GM19468 (cell line): ENCODE results near the gene ADAMTS9.

Source experiments
- ATAC-seq: cut with Tn5 transposase; IDR thresholded peaks from one replicate; pipeline ENCODE4 v1.9.1; 2021; ENCODE audit warnings: mild to moderate bottlenecking, moderate library complexity, moderate number of reproducible peaks; ENCODE audit not compliant: unreplicated experiment; ENCODE audit errors: extremely low read depth

ADAMTS9 gene

DNA sequence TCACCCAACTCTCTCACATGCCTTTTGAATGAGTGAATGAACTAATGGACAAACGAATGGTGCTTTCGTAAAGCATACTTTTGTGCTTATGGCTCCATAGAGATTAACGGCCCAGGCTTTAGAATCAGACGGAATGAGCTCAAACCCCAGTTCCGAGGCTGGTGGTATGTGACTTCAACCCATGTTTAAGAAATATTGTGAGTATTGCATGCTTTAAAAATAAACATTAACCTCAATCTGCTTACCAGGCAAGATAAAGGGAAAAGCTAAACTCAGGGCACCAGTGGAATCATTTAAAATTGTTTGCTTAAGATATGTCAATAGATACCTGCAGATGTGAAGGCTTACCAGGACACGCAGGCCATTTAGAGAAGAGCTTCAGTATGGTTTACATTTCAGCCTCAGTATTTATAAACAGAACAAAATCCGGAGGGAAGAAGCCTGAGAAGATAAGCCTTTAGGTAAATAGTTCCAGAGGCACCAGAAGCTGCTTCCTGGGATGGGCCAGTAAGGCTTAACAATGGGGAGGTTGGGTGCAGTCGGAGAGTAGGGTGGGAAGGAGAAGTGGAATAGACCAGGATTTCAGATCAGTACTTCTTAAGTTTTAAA lies 186.4 kb downstream of the ADAMTS9 start:
- no peak for ATAC-seq

DNA sequence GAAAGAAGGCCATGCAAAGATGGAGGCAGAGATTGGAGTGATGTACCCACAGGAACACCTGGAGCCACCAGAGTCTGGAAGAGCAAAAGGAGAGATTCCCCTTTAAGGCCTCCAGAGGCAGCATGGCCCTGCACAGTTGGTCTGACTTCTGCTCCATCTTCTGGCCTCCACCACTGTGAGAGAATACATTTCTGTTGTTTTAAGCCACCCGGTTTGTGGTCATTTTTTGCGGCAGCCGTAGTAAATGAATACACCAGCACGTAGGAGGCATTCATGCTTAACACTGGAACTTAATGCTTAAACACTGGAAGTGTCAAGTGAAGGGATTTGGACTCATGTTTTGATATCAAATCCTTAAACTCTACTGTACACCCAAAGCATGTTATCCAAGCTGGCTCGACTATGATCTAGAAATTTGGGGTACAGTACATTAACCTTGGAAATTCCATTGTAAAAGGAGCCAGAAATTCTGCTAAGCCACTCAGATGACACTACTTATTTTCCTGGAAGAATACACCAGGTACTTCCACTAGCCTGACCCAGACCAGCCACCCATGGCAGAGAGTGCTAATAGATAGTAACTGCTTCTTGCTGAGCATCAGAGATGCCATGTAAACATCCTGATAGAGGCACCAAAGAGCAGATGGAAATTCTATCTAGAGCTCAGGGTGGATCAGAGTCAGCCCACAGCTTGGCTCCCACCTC lies 190.9 kb downstream of the ADAMTS9 start:
- no peak for ATAC-seq

DNA sequence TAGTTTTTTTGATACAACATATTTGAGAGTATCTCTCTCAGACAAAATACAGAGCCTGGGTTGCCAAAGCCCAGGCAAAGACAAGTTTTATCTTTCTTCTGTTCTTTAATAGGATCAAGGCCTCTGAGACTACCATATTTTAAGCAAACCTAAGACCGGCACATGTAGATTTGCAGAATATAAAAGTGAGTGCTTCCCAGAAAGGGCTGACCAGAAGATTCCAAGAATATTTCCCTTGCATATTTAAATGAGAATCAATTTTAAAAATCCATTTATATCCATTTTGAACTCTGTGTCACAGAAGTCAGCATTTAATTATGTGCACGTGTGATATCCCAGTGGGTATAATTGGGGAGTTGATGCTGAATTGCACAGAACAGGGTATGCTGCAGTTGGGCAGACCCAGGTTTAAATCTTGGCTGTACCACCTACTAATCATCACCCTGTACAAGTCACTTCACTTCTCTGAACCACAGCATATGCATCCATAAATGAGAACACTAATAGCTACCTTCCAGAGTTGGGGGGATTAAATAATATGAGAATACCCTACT lies 191.9 kb downstream of the ADAMTS9 start:
- ATAC-seq: no peak

DNA sequence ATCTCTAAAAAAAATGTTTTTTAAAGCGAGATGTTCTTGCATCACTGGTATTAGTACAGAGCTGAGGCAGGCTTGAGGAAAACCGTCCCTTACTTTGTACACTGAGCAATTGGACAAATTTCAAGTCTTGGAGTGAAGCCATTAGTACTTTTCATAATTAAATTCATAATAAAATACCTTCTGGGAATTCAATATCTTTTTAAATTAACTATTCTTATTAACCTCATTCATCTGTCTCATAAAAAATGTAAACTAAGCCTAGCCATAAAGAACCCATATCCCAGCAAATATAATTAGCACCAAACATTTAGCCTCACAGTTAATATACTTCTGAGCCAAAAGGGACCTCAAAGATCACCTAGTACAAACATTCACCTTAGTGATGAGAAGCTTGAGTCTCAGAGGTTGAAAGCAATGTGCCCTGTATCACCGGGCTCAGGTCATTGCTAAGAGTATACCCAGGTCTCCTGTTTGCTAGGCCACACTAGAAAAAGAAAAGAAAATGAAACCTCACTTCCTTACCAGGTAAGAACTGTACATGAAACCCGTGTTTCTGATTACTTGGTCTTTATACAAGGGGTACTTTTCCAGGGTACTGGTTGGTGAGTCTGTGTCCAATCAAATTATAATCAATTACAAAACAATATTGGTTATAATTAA lies 192.5 kb downstream of the ADAMTS9 start:
- no peak for ATAC-seq

DNA sequence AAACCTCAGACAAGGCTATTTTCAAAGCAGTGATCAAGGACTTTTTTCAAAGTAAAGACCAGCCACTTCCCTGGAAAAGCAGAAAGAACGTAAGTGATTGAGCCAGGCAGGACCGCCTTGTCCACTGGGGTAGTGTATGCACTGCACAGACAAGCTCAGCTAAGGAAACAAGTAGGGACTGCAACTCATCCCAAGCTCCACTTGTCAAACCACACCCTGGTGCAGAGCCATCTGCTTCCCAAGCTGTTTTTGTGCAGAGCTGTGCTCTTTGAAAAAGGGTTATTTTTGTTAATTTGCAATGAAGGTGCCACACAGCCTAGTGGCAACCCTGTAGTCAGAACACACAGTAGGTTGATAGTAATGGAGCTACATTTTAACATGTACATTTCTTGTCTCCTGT lies 193.3 kb downstream of the ADAMTS9 start:
- ATAC-seq: no peak

DNA sequence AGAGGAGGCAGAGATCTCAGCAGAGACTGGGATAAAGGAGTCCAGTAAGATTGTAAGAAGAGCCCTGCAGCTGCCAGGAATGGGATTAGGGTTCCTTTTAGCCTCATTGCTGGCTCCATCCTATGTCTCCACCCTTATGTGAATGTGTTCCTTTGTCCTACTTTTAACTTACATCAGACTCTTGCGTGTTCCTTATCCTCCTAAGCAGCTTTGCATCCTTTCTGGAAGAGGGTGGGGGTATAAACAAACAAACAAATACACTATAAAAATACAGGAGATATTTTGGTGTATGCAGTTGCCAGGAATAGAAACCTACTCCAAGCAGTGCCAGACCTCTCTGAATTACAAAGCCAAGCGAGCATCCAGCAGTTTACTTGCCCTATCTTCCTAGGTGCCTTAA lies 194.7 kb downstream of the ADAMTS9 start:
- ATAC-seq: no peak

DNA sequence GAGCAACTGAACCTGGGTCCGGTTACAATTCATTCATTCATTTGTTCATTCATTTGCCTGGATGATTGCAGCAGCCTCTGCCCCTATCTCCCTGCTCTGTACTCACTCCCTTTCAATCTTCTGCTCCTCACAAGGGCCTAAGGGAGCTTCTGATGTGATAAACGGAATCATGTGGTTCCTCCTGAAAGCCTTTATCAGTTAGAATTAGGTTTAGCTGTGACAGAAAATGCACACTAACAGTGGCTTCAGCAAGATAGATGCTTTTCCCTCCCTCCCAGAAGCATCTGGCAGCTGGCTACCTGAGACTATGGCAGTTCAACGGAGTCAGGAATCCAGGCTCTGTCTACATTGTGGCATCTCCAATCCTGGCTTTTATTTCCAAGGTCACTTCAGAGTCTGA lies 196.0 kb downstream of the ADAMTS9 start:
- ATAC-seq: no peak

DNA sequence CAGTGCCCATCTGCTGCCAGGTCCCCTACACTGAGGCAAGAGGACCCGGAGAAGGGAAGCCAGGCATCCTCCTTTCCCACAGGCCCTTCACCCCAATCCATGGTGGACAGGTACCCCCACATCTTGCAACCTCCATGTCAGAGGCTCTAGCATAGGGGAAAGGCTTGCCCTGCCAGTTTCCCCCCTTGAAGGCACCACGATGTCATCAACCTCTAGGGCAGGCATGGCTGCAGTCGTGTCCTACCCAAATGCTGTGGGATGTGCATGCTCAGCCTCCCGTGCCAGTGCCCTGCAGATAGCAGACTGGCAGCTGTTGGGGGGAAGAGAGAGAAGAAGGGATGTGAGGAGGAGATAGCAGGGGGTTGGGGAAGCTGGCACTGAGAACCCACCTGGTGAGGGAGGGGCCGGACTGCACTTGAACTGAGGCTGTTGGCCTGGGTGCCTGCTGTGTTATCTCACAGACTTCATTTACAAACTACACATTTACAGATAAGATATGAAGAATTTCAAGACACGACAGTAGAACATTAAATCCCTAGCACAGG lies 197.5 kb downstream of the ADAMTS9 start:
- ATAC-seq: no peak

DNA sequence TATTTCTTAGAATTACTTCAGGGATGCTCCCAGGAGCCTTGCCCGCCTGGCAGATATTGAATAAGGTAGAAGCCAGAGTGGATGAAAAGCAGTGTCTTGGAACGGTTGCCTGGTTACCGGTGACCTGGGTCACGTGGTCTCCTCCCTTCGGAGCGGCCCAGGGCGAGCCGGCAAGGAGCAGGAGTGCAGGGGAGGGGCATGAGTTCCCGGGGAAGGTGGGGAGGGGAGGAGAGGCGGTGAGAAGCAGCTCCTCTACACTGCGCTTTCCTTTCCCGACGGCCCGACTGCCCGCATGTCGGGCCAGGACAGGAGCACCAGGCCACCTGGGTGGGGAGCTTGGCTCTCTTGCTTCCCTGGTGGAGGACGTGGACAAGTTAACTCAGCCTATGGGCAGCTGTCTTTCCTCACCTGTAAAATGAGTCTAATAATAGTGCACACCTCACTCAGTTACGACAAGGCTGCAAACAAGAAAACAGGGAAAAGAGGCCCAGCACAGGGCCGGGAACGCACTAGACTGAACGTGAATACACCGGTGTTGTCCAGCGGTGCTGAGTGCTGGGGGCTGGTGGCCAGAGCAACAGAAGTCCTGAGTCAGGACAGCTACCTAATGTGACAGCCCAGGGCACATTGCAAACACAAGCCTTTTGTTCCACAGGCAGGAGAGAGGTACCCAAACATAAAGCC lies 198.3 kb downstream of the ADAMTS9 start:
- no peak for ATAC-seq

DNA sequence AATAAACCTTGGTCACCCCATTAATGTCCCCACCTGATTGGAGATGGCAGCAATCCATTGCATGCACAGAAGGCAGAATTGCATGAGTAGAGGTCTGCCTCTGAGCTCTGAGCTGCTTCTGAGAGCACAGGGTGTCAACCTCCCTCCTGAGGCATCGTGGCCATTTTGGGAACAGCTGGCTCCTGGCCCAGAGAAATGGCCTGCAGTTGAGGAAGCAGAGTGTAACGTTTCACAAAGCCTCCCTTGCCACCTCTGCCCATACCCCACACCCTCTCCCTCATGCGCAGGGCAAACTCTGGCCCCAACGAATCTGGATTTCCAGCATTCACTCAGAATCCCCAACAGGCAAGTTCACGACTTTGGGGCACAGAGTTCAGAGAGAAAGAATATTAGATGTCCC lies 198.9 kb downstream of the ADAMTS9 start:
- no peak for ATAC-seq

DNA sequence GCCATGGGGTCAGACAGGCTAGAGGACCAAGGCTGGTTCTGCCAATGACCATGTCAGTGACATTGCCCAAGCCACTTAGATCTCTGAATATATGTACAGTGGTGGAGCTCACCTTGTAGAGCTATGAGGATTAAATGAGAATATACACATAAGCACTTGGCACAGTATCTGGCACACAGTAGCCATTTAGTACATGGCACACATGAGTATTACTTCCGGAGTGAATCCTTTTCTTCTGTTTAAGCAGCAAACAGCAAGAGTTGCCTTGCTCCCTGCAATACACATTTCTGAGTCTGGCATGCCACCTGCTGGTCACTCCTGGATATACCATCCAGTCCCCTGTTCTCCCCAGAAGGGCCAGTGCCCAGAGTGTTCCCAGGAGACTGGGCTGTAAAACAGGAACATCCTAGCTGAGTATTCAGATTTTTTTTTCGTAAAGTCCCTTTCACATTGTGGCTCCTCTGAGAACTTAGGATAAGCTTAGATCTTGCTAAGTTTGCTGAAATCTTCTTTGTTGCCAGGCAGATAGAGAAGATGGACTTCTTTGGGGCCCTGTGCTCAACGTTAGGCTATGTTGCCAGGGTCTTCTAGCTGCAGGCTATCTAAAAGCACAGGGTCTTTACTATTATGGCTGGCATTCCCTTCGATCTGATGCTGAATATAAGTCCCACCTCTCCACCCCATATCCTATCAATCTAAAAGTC lies 203.4 kb downstream of the ADAMTS9 start:
- ATAC-seq: peak; percentile 77

DNA sequence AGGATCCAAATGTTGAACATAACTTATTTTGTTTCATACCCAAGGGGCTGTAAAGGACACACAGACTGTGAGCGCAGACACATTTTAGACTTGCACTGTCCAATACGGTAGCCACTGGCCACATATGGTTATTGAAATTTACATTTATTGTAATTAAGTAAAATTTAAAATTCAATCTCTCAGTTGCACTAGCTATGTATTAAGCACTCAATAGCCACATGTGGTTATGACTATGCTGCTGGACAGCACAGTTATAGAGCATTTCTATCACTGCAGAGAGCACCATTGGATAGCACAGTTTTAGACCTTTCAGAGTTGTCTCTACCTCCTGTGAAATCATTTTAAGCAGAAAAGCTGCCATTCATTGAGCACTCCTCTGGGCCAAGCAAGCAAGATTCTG lies 204.3 kb downstream of the ADAMTS9 start:
- no peak for ATAC-seq

DNA sequence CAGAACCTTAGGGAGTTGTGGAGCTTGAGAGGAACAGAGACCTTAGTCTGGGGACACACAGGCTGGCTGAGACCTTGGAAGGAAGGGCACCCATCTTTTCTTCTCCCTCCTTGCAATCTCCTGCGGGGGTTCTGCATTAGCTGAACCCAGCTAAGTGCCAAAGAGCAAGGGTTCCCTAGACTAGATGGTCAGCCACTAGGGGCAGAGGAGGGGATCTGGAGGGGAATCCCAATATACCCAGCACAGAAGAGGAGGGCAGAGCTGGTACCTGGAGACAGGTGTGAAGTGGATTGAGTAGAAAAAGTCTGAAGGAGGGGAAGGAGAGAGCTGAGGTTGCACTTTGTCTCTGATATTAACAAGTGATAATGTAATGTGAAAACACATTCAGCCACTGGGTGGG lies 212.8 kb downstream of the ADAMTS9 start:
- ATAC-seq: no peak

DNA sequence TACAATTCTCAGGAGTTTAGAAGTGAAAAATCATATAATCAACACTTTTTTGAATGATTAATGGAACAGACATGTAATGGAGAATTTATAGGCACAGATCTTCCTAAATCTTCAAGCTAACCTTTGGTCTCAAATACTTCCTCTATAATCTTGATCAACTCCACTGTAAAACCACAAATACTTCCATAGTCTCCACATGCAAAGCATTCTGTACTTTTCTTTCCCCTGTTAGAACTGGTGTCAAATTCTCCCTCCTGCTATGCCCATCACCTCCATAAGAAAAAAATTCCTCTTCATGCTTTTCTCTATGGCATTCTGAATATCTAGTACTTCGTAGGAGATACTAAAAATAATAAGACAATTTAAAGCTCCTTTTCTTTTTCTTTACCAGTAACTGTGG lies 214.3 kb downstream of the ADAMTS9 start:
- no peak for ATAC-seq

DNA sequence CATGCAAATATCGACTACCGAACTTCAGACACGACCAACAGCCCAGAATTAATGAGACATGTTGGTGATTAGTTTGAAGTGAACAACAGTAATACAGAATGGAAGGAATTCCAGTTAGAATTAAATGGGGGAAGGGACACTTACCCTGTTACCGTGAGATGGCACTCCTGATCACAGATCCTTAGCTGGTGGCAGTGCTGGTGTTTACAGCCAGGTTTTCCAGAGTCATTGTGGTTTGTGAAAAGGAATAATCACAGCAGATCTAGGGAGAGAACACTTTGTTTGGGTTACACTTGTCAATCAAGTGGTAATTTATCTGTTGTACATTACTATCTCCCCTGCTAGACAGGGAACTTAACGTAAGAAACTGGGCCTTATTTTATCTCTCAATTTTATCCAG lies 217.4 kb downstream of the ADAMTS9 start:
- ATAC-seq: no peak

DNA sequence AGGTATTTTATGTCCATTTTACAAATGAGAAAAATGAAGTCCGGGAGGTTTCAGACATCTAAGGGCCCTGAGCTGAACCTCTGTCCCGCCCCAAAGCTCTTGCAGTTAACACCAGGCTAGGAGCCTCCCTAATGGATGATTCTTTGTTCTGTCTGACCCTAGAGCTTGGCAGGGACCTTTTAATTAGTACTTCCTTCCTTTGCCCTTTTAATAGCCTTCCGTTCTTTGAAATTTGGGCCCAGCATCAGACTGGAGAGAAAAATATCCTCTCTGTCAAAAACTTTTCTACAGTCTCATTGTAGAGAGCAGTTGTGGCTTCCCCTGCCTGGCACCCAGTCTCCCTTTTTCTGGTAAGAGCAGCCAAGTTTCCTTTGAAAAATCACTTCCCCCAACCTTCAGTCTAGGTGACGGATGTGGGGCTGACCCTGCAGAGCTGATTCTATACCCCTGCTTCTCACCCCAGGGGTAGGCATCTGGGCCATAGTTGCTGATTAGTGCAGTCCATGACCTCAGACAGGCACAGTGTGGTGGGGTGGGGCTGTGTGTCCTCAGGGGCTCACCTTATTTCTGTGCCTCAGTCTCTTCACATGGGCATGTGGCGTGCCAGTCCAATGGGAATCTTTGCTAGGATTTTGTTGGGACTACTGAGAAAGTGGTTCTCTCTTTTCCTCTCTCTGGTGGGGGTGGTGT lies 220.4 kb downstream of the ADAMTS9 start:
- no peak for ATAC-seq
